Renal cortex interstitium (tissue), 15 donors: ENCODE results near the gene PEDS1. TPM values are rescaled to one million over a fixed set of nuclear protein-coding genes. Genes with fewer than 3 reads are reported as not detected.
"Not testable (repeated sequence)": the region's sequence is repeated elsewhere in the genome, so short reads cannot be mapped to it uniquely, and the experiment has no call there.

Experiments
- DNase-seq, 11 donors: peaks; one replicate each; pipeline ENCODE4 v3.0.0-alpha.2; 2013; ENCODE audit warnings: low read depth in 9 of 11, low spot score in 4 of 11; ENCODE audit errors: extremely low read depth in 1 of 11
- long read RNA-seq, 16 experiments: transcript quantifications; one replicate each; lab custom pipeline, GENCODE V29; 2026
- polyA plus RNA-seq, 3 donors: library from polyadenylated mRNA; unstranded; fragments of 120-200 nt; gene quantifications; one replicate each; pipeline ENCODE4 v1.2.1, GENCODE V29; 2013; ENCODE audit not compliant: insufficient read length in 3 of 3

The PEDS1 gene
- polyA plus RNA-seq = 10 to 100 TPM; 22.9 to 25.3 (median 24.7) TPM
- long read RNA-seq, donor 1, full-length matches to known transcripts = 6 of 6 reads
- long read RNA-seq, donor 1, partial matches to known transcripts = 0 of 6 reads
- long read RNA-seq, donor 1, other reads (novel, unspliced or antisense) = 0 of 6 reads
- long read RNA-seq, donor 2, full-length matches to known transcripts = 10 of 10 reads
- long read RNA-seq, donor 2, partial matches to known transcripts = 0 of 10 reads
- long read RNA-seq, donor 2, other reads (novel, unspliced or antisense) = 0 of 10 reads
- long read RNA-seq, donor 3, full-length matches to known transcripts = 9 of 9 reads
- long read RNA-seq, donor 3, partial matches to known transcripts = 0 of 9 reads
- long read RNA-seq, donor 3, other reads (novel, unspliced or antisense) = 0 of 9 reads
- long read RNA-seq, donor 4, full-length matches to known transcripts = 3 of 3 reads
- long read RNA-seq, donor 4, partial matches to known transcripts = 0 of 3 reads
- long read RNA-seq, donor 4, other reads (novel, unspliced or antisense) = 0 of 3 reads
- long read RNA-seq, donor 5, full-length matches to known transcripts = 12 of 21 reads
- long read RNA-seq, donor 5, partial matches to known transcripts = 9 of 21 reads
- long read RNA-seq, donor 5, other reads (novel, unspliced or antisense) = 0 of 21 reads
- long read RNA-seq, donor 6, full-length matches to known transcripts = 7 of 7 reads
- long read RNA-seq, donor 6, partial matches to known transcripts = 0 of 7 reads
- long read RNA-seq, donor 6, other reads (novel, unspliced or antisense) = 0 of 7 reads
- long read RNA-seq, donor 7, full-length matches to known transcripts = 11 of 11 reads
- long read RNA-seq, donor 7, partial matches to known transcripts = 0 of 11 reads
- long read RNA-seq, donor 7, other reads (novel, unspliced or antisense) = 0 of 11 reads
- long read RNA-seq, donor 8, full-length matches to known transcripts = 8 of 8 reads
- long read RNA-seq, donor 8, partial matches to known transcripts = 0 of 8 reads
- long read RNA-seq, donor 8, other reads (novel, unspliced or antisense) = 0 of 8 reads
- long read RNA-seq, donor 9, full-length matches to known transcripts = 3 of 3 reads
- long read RNA-seq, donor 9, partial matches to known transcripts = 0 of 3 reads
- long read RNA-seq, donor 9, other reads (novel, unspliced or antisense) = 0 of 3 reads
- long read RNA-seq, donor 10, full-length matches to known transcripts = 12 of 12 reads
- long read RNA-seq, donor 10, partial matches to known transcripts = 0 of 12 reads
- long read RNA-seq, donor 10, other reads (novel, unspliced or antisense) = 0 of 12 reads
- long read RNA-seq, donor 11, full-length matches to known transcripts = 11 of 11 reads
- long read RNA-seq, donor 11, partial matches to known transcripts = 0 of 11 reads
- long read RNA-seq, donor 11, other reads (novel, unspliced or antisense) = 0 of 11 reads
- long read RNA-seq, donor 12, full-length matches to known transcripts = 7 of 7 reads
- long read RNA-seq, donor 12, partial matches to known transcripts = 0 of 7 reads
- long read RNA-seq, donor 12, other reads (novel, unspliced or antisense) = 0 of 7 reads
- long read RNA-seq, donor 13, full-length matches to known transcripts = 12 of 19 reads
- long read RNA-seq, donor 13, partial matches to known transcripts = 7 of 19 reads
- long read RNA-seq, donor 13, other reads (novel, unspliced or antisense) = 0 of 19 reads
- long read RNA-seq, donor 14, full-length matches to known transcripts = 10 of 15 reads
- long read RNA-seq, donor 14, partial matches to known transcripts = 5 of 15 reads
- long read RNA-seq, donor 14, other reads (novel, unspliced or antisense) = 0 of 15 reads
- long read RNA-seq, donor 15, full-length matches to known transcripts = 4 of 4 reads
- long read RNA-seq, donor 15, partial matches to known transcripts = 0 of 4 reads
- long read RNA-seq, donor 15, other reads (novel, unspliced or antisense) = 0 of 4 reads
- long read RNA-seq, donor 16, full-length matches to known transcripts = 17 of 35 reads
- long read RNA-seq, donor 16, partial matches to known transcripts = 18 of 35 reads
- long read RNA-seq, donor 16, other reads (novel, unspliced or antisense) = 0 of 35 reads

DNA sequence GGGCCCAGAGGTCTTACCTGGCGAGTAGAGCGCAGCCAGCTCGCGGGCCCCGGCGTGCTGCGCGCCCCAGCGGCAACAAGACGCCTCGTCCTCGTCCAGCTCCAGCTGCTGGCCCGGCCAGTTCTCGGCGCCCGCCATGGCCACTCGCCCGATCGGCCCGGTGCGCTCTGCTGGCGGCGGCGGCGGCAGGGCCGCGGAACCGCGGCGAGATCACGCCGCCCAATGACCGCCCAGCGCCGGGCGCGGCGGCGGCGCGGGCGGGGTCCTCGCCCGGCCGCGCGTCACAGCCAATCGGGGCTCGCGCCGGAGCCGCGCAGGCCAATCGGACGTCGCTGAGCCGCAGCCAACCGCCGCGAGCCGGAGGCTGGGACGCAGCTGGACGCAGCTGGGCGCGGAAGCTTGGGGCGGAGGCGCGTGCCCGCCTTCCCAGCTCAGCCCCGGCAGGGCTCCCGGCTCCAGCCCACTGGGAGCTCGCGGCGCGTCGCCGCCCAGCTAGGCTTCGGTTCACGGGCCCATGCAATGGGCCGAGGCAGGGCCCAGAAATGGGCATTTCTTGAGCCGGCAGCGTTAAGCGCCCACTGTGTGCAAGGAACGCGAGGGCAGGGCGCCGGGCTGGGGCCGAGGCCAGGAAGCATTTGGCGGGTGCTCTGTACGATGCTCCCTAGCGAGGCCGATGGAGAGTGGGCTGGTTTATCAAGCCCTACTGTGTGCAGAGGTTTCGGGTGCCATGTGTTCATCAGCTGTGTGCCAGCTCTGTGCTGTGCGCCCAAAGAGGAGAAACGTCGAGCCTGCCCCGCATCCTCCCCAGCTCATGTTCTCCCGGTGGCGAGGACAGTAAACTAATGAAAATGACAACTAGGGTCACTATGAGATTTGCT lies at the start of gene PEDS1:
TSS of gene PEDS1 (minus strand) at position 224 of the 878 bp plus-strand sequence. CDS start at position 138, 86 bp downstream.
- DNase-seq = peak; percentile 68 to 93 (median 88)

DNA sequence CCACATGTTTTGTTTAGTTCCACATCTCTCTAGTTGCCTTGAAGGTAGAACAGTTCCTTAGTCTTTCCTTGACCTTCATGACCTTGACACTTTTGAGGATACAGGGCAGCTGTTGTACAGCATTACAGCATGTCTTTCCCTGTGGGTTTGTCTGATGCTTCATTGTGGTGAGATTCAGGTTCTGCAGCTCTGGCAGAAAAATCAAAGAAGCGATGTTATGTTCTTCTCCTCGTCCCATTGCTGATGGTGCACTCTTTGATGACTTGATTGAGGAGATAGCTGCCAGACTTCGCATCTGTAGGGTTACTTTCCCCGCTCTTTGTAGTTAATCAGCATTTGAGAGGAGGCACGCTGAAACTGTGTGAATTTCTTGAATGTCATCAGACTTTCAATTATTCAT lies 49.2 kb upstream of the PEDS1 start:
- no peak for DNase-seq

DNA sequence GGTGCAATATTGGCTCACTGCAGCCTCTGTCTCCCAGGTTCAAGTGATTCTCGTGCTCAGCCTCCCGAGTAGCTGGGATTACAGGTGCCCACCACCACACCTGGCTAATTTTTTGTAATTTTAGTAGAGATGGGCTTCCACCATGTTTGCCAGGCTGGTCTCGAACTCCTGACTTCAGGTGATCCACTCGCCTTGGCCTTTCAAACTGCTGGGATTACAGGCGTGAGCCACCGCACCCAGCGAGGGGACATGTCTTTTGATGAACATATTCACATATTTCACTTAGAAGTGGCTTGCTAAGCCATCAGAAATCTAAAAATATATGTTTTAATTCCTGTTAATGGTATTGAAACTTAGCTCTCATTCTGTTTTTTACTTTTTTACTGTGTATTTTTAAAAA lies 48.2 kb upstream of the PEDS1 start:
- not testable (repeated sequence) for DNase-seq

DNA sequence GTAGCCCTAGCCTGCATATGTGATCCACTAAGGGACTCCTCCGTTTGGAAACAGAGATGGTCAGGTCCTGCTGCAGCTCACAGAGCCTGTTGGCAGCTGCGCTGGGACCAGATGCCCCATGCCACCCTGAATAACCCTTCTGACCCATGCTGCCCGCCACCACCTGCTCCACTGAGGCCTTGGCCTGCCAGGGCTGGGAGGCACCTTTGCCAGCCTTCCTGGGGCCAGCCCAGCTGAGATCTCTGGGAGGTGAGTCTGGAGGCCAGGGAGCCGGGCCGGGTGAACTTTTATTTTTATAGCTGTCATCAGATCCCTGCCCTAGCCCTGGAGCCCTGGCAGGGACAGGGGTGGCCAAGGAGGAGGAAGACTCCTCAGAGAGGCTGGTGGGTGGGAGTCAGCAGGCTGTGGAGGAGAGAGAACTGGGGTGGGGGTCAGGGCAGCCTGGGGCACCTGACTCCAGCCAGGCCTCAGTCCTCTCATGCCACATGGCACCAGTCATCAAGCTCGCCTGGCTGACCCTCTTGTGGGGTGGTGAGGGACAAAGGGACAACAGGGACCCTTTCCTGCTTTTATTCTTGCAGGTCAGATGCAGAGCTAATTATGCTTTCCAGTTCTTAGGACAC lies 47.1 kb upstream of the PEDS1 start:
- no peak for DNase-seq

DNA sequence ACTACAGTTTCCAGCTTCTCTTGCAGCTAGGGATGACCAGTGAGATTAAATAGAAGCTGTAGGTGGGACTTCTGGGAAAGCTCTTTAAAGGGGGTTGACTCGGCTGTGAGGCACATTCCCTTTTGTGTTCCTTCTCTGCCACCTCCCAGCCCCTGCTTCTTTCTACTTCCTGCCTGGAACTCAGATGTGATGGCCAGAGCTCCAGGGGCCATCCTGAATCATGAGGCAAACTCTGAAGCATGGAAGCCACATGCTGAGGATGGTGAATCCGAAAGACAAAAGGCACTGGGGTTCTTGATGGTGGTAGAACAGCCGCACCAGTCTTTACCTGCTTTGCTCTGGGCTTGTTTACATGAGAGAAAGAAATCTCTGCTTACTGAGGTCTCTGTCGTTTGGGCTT lies 46.2 kb upstream of the PEDS1 start:
- DNase-seq = no peak

DNA sequence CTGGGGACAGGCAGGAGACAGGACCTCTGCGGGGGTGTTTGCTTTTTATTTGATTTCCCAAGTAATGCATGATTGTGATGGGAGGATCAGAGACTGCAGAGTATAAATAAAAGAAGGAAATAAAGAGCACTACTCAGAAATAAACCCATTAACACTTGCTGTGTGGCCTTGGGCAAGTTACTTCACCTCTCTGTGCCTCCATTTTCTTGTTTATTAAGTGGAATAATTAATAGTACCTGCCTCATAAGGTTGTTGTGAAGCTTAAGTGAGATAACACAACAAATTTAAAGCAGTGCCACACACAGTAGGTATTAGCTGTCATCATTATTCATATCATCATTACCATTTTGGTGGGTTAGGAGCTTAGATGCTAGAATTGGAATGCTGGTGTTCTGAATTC lies 45.2 kb upstream of the PEDS1 start:
- DNase-seq = no peak

DNA sequence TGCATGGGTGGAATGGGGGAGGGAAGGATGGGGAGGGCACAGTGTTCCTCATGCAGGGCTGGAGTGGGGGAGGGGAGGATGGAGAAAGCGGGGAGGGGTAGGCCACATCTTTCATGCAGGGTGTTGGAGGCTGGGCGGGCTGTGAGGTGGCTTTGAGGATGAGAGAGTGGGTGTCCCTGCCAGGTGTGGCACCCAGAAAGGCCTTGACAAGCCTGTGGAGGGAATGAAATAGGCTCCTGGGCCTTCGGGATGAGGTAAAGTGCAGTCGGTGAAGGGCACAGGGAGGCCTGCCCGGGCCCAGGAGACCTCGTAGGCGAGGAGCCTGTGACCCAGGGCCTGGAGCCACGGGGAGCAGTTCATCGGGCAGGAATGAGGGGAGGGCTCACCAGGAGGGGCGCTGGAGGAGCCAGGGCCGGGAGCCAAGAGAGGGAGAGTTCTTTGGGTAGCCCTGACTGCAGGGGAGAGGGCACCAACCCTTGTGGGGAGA lies 44.7 kb upstream of the PEDS1 start:
- no peak for DNase-seq

DNA sequence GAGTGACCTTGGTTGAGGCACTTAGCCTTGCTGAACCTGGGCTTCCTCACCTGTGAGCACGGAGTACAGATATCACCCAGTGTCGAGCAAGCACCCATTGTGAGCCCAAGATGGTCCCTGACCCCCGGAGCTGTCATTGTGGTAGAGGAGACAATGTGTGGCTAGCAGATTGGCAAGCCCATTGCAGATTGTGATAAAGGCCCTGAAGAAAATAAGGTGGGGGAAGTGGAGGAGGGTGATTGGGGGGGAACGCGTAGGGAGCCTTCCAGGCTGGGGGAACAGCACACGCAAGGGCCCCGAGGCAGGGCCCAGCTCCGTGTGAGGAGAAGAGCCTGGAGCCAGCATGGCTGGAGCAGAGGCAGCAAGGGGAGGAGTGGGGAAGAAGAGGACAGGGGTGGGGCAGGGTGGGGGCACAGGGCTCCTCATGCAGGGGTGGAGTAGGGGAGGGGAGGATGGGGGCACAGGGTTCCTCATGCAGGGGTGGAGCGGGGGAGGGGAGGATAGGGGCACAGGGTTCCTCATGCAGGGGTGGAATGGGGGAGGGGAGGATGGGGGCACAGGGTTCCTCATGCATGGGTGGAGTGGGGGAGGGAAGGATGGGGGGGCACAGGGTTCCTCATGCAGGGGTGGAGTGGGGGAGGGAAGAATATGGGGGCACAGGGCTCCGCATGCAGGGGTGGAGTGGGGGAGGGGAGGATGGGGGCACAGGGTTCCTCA lies 44.1 kb upstream of the PEDS1 start:
- DNase-seq = no peak

DNA sequence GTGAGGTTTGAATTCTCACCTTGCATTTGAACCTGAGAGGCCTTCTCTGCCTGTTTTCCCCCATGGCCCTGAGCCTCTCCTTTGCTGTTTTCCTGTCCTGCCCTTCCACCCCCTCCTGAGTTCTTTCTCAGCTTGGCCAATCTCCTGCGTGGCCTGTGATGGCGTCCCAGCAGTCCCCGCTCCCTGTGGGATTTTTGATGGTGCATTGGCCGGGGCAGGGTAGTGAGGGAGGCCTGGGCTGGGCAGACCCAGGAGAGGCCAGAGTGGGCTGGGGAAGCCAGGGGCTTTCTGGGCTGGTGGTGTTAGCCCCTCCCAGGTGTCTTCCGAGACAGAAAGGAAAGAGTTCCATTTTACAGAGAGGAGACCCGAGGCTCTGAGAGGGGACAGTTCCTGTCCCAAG lies 43.4 kb upstream of the PEDS1 start:
- DNase-seq = no peak

DNA sequence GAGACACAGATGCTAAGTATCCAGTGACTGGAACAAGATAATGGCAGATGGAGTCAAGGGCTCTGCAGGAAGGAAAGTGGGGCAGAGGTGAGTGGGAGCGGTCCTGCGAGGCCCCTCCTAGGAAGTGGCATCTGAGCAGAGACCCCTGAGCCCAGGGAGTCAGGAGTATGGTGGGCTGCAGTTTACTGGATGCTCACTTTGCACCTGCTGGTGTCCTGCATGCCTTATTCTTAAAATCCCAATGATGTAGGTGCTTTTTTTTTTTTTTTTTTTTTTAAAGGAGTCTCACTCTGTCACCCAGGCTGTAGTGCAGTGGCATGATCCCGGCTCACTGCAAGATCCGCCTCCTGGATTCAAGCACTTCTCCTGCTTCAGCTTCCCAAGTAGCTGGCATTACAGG lies 42.7 kb upstream of the PEDS1 start:
- DNase-seq = no peak

DNA sequence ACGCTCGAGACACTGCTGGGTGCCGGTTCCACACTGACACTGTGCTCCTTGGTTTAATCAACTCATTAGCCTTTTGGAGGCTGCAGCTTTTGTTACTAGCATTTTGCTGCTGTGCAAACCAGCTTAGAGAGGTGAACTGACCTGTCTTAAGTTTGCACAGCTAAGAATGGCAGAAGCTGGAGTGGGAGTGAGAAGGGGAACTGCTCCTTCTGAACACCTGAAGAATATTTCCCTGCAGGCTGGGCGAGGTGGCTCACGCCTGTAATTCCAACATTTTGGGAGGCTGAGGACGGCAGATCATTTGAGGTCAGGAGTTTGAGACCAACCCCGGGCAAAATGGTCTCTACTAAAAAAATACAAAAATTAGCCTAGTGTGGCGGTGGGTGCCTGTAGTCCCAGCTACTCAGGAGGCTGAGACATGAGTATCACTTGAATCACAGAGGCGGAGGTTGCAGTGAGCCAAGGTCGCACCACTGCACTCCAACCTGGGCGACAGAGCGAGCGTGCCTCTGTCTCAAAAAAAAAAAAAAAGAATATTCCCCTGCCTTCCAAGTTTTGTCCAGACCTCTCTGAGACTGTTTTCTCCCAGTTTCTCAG lies 42.1 kb upstream of the PEDS1 start:
- no peak for DNase-seq

DNA sequence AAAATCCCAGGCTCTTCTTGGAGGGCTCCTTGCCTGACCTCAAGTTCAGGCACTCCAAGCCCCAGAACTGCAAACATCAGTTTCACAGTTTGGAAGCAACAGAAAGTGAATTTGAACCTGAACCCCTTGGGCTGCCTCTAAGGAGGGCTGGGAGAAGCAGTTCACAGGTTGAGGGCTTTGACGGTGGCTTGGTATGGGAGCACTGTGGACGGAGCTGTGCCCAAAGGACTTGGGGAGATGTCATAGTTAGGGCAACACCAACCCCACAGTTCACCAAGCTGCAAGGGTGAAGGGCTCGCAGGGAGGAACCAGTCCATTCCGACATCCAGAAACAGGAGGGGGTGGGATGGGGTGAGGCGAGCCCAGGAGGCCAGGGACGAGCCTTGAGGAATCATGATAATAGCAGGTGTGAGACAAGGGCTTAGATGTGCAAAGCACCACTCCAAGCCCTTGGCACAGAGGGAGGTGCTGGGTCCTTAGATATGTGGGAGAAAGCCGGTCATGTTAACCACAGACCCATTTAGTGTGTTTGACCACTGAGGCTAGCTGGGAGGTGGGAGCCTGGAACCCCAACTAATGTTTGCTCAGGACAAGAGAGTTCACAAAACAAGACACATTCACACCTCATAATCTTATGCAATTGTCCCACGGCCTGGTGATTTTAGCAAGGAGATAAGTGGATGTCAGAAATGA lies 41.5 kb upstream of the PEDS1 start:
- DNase-seq = no peak

DNA sequence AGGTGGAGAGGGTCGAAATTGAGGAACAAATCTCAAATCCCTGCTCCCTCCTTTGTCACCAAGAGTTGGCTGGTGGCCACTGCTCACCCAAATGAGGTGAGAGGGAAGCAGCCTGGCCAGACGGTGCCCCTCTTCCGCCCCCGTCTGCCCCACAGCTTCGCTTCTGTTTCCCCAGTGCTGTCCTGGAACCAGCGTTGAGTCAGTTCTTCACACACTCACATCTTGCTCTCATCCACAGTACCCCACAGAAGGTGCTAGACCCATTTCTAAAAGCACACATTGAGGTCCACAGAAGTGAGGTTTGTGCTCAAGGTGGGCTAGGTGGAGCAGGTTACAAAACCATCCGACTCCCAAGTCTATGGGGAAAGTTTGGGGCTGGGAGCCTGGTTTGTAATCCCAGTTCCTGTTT lies 40.9 kb upstream of the PEDS1 start:
- DNase-seq = no peak

DNA sequence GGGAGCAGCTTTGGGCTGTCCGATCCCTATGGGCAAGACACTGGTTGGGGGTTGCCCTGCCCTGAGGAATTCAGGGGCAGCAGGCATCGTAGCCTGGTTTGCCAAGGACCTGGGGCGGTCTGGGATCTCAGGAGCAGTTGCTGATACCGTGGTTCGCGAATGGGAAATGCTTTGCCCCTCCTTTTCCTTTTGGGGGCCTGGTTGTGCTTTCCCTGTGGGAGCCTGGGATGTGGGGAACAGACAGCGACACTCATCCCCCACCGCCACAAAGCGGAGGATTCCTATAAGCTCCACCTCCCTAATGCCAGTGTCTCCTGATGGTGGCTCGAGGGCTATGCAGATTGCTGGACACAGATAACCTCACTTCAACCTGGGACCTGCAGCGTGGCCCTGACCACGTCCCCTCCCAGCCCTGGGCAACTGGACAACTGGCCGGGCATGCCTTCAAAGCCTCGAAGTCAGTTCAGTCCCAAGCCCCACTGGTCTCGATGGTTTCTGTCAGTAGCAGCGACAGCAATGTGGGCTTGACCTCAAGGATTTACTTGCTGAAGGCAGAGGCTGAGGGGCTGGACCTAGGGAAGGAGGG lies 40.4 kb upstream of the PEDS1 start:
- no peak for DNase-seq
